ENCODE data around the gene IARS2.

IARS2 gene

GRCh38 chr1:220170836-220171526 is 77.0 kb downstream of the IARS2 start:
- Histone ChIP-seq H3K4me3 (replicated peaks; ENCODE audit: insufficient read depth, low read length) (no peak overlapping the region), H3K27me3 (ENCODE audit: insufficient read depth, poor library complexity, severe bottlenecking) (no peaks in the 10 kb centered on the region), H3K27ac (replicated peaks) (no peak overlapping the region)
- TF ChIP-seq POLR2AphosphoS5 (IDR thresholded peaks at IDR 0.05; ENCODE audit: low read depth) (no peak), CTCF (IDR thresholded peaks at IDR 0.05; ENCODE audit: insufficient read depth, low read length) (no peak), SPI1 (IDR thresholded peaks at IDR 0.05; ENCODE audit: borderline replicate concordance, low read depth) (no peak), REST (IDR thresholded peaks at IDR 0.05; ENCODE audit: insufficient replicate concordance, low read depth) (no peak), GABPA (IDR thresholded peaks at IDR 0.05; ENCODE audit: low read depth) (no peak)
- no peak for DNase-seq (ENCODE audit: low read depth in 1 of 2, low spot score in 1 of 2)

GRCh38 chr1:220176540-220176939 is 82.6 kb downstream of the IARS2 start:
- TF ChIP-seq GABPA (IDR thresholded peaks at IDR 0.05; ENCODE audit: low read depth) (no peak), POLR2AphosphoS5 (IDR thresholded peaks at IDR 0.05; ENCODE audit: low read depth) (no peak), SPI1 (IDR thresholded peaks at IDR 0.05; ENCODE audit: borderline replicate concordance, low read depth) (no peak), CTCF (IDR thresholded peaks at IDR 0.05; ENCODE audit: insufficient read depth, low read length) (no peak), REST (IDR thresholded peaks at IDR 0.05; ENCODE audit: insufficient replicate concordance, low read depth) (no peak)
- H3K27me3 ChIP-seq (ENCODE audit: insufficient read depth, poor library complexity, severe bottlenecking): no peaks in the 10 kb centered on the region
- DNase-seq (ENCODE audit: low read depth in 1 of 2, low spot score in 1 of 2): no peak
- H3K4me3 ChIP-seq (replicated peaks; ENCODE audit: insufficient read depth, low read length): no peak overlapping the region
- no peak overlapping the region for H3K27ac ChIP-seq (replicated peaks)

- no peak overlapping the region for H3K27ac ChIP-seq (replicated peaks)
- DNase-seq (ENCODE audit: low read depth in 1 of 2, low spot score in 1 of 2): no peak
- H3K4me3 ChIP-seq (replicated peaks; ENCODE audit: insufficient read depth, low read length): no peak overlapping the region
- H3K27me3 ChIP-seq (ENCODE audit: insufficient read depth, poor library complexity, severe bottlenecking): no peaks in the 10 kb centered on the region
- no peak for TF ChIP-seq CTCF (IDR thresholded peaks at IDR 0.05; ENCODE audit: insufficient read depth, low read length)
Measured at GRCh38 chr1:220182111-220182510, 88.2 kb downstream of the IARS2 start.

- H3K27ac ChIP-seq (replicated peaks): no peak overlapping the region
- H3K4me3 ChIP-seq (replicated peaks; ENCODE audit: insufficient read depth, low read length): no peak overlapping the region
- no peaks in the 10 kb centered on the region for H3K27me3 ChIP-seq (ENCODE audit: insufficient read depth, poor library complexity, severe bottlenecking)
- TF ChIP-seq REST (IDR thresholded peaks at IDR 0.05; ENCODE audit: insufficient replicate concordance, low read depth): no peak
- no peak for TF ChIP-seq POLR2AphosphoS5 (IDR thresholded peaks at IDR 0.05; ENCODE audit: low read depth)
- no peak for TF ChIP-seq SPI1 (IDR thresholded peaks at IDR 0.05; ENCODE audit: borderline replicate concordance, low read depth)
- no peak for TF ChIP-seq GABPA (IDR thresholded peaks at IDR 0.05; ENCODE audit: low read depth)
- no peak for TF ChIP-seq CTCF (IDR thresholded peaks at IDR 0.05; ENCODE audit: insufficient read depth, low read length)
- no peak for DNase-seq (ENCODE audit: low read depth in 1 of 2, low spot score in 1 of 2)
Measured at GRCh38 chr1:220182656-220183055, 88.7 kb downstream of the IARS2 start.

Measured in HL-60 (cell line).